Measurements from ENCODE around the gene GKAP1.
"Not testable (repeated sequence)": the region's sequence is repeated elsewhere in the genome, so short reads cannot be mapped to it uniquely, and the experiment has no call there.

Gene GKAP1

GRCh38 chr9:83765376-83765775 lies 52.2 kb downstream of the GKAP1 start:
- CTCF ChIA-PET: no interaction called here
- POLR2A ChIA-PET (ENCODE audit: low non-redundant PET): interaction anchor here (0.6 kb wide), 1 partner anchor 12 kb away, joined by 3 read pairs; no protein-coding TSS in a partner anchor
- no peak for TF ChIP-seq CTCF (conservative IDR thresholded peaks at IDR 0.05; ENCODE audit: low read depth)
- H3K27ac ChIP-seq: no peak overlapping the region
- no peak for DNase-seq (ENCODE audit: low spot score)

- no peak overlapping the region for H3K27ac ChIP-seq
- ChIA-PET CTCF (interaction anchor here (0.6 to 0.7 kb wide), 3 partner anchors 20 to 1142 kb away, joined by 3 to 4 read pairs (median 3); no protein-coding TSS in a partner anchor), POLR2A (ENCODE audit: low non-redundant PET) (no interaction called here)
- TF ChIP-seq CTCF (conservative IDR thresholded peaks at IDR 0.05; ENCODE audit: low read depth): no peak
- DNase-seq (ENCODE audit: low spot score): no peak
Observed at GRCh38 chr9:83754383-83754977, 63.1 kb downstream of the GKAP1 start.

GRCh38 chr9:83749706-83750105 lies 67.9 kb downstream of the GKAP1 start:
- H3K27ac ChIP-seq: no peak overlapping the region
- POLR2A ChIA-PET (ENCODE audit: low non-redundant PET): no interaction called here

GRCh38 chr9:83744206-83744605 lies 73.4 kb downstream of the GKAP1 start:
- DNase-seq (ENCODE audit: low spot score): no peak
- TF ChIP-seq CTCF (conservative IDR thresholded peaks at IDR 0.05; ENCODE audit: low read depth): no peak
- POLR2A ChIA-PET (ENCODE audit: low non-redundant PET): no interaction called here
- H3K27ac ChIP-seq: no peak overlapping the region
- CTCF ChIA-PET: no interaction called here

More at GRCh38 chr9:83749706-83750105, 67.9 kb downstream of the GKAP1 start:
- CTCF ChIA-PET: interaction anchor here (0.6 to 0.7 kb wide), 3 partner anchors 41 to 753 kb away, joined by 3 to 5 read pairs (median 3); no protein-coding TSS in a partner anchor
- no peak for TF ChIP-seq CTCF (conservative IDR thresholded peaks at IDR 0.05; ENCODE audit: low read depth)
- DNase-seq (ENCODE audit: low spot score): no peak

- TF ChIP-seq CTCF (conservative IDR thresholded peaks at IDR 0.05; ENCODE audit: low read depth): no peak
- POLR2A ChIA-PET (ENCODE audit: low non-redundant PET): no interaction called here
- no peak overlapping the region for H3K27ac ChIP-seq
- CTCF ChIA-PET: no interaction called here
- no peak for DNase-seq (ENCODE audit: low spot score)
Observed at GRCh38 chr9:83733739-83734138, 83.8 kb downstream of the GKAP1 start.

GRCh38 chr9:83728591-83729368 lies 88.8 kb downstream of the GKAP1 start:
- H3K27ac ChIP-seq; DNase-seq (ENCODE audit: low spot score); POLR2A ChIA-PET (ENCODE audit: low non-redundant PET): not testable (repeated sequence)
- CTCF ChIA-PET: interaction anchor here (0.6 kb wide), 1 partner anchor 47 kb away, joined by 3 read pairs; no protein-coding TSS in a partner anchor

GRCh38 chr9:83724436-83724835 lies 93.1 kb downstream of the GKAP1 start:
- TF ChIP-seq CTCF (conservative IDR thresholded peaks at IDR 0.05; ENCODE audit: low read depth): no peak
- H3K27ac ChIP-seq: no peak overlapping the region
- CTCF ChIA-PET: interaction anchor here (1.5 kb wide), 1 partner anchor 9 kb away, joined by 4 read pairs; no protein-coding TSS in a partner anchor
- POLR2A ChIA-PET (ENCODE audit: low non-redundant PET): no interaction called here
- DNase-seq (ENCODE audit: low spot score): no peak
